Dendritic cell treated with granulocyte-macrophage colony-stimulating factor and Interleukin-4, amounts not matched to agents 40 ng/mL and 50 ng/mL, for 4 days (primary cell): Measurements from ENCODE around the gene MRRF.

Experiments used
- H3K27ac Mint-ChIP-seq: one replicate; pipeline ENCODE4 v1.8.0; 2022; ENCODE audit warnings: mild to moderate bottlenecking, mixed read lengths
- H3K27me3 Mint-ChIP-seq: one replicate; pipeline ENCODE4 v1.8.0; 2022; ENCODE audit warnings: mild to moderate bottlenecking, mixed read lengths
- H3K36me3 Mint-ChIP-seq: one replicate; pipeline ENCODE4 v1.8.0; 2022; ENCODE audit warnings: low read depth, mixed read lengths
- H3K4me1 Mint-ChIP-seq: one replicate; pipeline ENCODE4 v1.8.0; 2022; ENCODE audit warnings: low read depth, mixed read lengths
- H3K4me3 Mint-ChIP-seq: one replicate; pipeline ENCODE4 v1.8.0; 2022; ENCODE audit warnings: mild to moderate bottlenecking, moderate library complexity, mixed read lengths
- H3K9me3 Mint-ChIP-seq: one replicate; pipeline ENCODE4 v1.8.0; 2022; ENCODE audit warnings: mixed read lengths
- intact Hi-C: fragments of 100-400 bp; cut with micrococcal nuclease; formaldehyde crosslinking; loops from one replicate; pipeline ENCODE4 v1.15.0; 2022

Gene MRRF

DNA sequence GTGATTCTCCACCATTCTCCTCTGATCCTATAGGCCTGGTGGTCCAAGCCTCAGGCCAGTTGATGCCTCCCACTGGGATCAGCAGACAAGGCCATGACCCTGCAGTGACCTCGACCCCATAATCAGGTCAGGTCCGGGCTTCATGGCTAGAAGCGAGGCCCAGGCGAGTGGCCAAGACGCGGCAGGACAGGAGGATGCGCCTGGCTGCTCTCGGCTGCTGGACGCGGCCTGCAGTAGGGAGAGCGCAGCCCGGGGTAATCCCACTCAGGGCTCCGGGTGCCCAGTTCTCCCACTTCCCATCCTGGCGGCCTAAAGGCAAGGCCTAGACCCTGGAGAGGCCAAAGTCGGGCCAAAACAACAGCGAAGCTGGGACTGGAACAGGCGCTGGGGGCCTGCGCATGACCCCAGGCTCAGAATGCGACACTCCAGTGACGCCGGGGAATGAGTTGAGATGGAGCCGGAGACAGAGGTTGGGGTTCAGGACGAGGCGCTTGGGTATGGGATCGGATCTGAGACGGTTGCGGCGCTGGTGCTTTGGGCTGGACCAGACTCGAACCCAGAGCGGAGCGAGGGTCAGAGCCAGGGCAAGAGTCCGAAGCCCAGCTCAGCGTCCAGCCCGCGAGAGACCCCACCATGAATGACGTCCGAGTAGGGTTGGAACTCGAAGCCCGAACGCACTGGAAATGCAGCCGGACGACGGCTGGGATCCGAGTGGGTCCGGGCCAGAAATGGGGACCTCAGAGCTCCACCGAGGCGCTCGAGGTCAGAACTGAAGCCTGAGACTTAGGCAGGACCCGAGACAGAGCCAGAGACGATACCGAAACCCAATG, 39.2 kb upstream of the MRRF start:
- H3K9me3 Mint-ChIP-seq = no peaks in the 10 kb centered on the region
- H3K27ac Mint-ChIP-seq = no peak overlapping the region
- H3K4me3 Mint-ChIP-seq = no peak overlapping the region
- intact Hi-C loops = no loop called here
- peaks cover 73% of the 10 kb centered on the region for H3K27me3 Mint-ChIP-seq
- H3K36me3 Mint-ChIP-seq = no peaks in the 10 kb centered on the region
- peaks cover 16% of the 10 kb centered on the region for H3K4me1 Mint-ChIP-seq

DNA sequence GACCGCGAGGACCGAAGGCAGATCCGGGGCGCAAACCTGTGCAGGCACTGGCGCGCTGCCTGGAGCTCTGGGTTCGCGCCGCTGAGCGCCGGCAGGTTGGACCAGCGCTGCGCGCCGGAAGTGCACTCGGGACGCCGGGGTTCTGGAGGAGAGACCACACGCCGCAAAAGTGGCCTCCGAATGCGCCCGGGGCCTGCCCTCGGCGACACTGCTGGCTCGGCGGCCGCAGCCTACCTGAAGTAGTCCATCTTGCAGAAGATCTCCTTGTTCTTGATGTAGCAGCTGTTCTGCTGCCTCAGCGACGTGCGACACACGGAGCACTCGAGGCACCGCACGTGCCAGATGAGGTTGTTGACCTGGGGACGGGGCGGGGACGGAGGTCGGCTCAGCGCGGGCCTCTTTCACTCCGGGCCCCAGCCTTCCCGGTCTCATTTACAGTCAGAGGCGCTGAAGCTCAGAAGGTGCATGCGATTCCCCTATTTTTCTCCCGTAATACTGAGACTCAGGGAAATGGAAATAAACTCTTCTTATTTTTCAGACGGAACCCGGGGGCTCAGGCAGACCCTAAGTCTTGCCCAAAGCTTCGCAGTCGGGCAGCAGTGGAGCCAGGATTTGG, 38.4 kb upstream of the MRRF start:
- intact Hi-C loops = no loop called here

DNA sequence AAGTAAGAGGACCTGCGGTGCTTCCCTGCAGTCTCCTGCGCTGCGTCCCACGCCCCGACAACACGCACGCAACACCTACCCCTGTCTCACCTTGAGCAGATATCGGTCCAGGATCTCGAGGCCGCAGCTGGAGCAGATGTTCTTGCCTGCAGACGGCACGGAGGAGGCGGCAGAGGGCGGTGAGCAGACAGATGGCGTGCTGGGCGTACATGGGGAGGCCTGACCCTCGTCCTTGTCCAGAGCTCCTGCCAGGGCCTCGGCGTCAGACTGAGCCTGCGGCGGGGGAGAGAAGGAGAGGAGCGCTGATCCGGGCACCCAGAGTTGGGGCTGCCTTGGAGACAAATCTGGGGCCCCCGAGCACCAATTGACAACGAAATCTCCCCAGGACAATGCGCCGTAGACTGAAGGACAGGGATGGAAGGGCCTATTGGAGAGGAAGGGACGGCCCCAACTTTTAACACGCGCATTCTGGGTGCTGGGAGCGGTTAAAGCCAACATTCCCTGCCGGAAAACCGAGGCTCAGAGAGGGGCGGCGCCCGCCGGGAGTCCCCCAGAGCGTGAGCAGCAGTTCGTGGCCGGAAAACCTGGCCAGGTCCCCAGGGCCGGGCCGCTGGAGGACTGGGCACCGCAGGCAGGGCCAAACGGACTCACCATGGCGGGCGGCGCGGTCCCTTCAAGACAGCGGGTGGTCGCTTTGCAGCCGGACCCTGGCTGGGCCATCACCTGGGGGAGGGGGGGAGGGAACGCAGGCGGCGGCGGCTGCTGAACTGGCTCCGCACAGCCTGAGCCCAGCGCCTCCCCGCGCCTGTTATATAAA, 37.7 kb upstream of the MRRF start:
- intact Hi-C loops = no loop called here
- no peaks in the 10 kb centered on the region for H3K9me3 Mint-ChIP-seq
- H3K27me3 Mint-ChIP-seq = peaks cover 61% of the 10 kb centered on the region
- H3K4me1 Mint-ChIP-seq = peaks cover 10% of the 10 kb centered on the region
- no peak overlapping the region for H3K27ac Mint-ChIP-seq
- H3K4me3 Mint-ChIP-seq = no peak overlapping the region
- H3K36me3 Mint-ChIP-seq = no peaks in the 10 kb centered on the region

More for the DNA sequence above, 38.4 kb upstream of the MRRF start:
- H3K4me1 Mint-ChIP-seq = peaks cover 14% of the 10 kb centered on the region
- peaks cover 66% of the 10 kb centered on the region for H3K27me3 Mint-ChIP-seq
- H3K9me3 Mint-ChIP-seq = no peaks in the 10 kb centered on the region
- H3K27ac Mint-ChIP-seq = no peak overlapping the region
- H3K4me3 Mint-ChIP-seq = no peak overlapping the region
- no peaks in the 10 kb centered on the region for H3K36me3 Mint-ChIP-seq

DNA sequence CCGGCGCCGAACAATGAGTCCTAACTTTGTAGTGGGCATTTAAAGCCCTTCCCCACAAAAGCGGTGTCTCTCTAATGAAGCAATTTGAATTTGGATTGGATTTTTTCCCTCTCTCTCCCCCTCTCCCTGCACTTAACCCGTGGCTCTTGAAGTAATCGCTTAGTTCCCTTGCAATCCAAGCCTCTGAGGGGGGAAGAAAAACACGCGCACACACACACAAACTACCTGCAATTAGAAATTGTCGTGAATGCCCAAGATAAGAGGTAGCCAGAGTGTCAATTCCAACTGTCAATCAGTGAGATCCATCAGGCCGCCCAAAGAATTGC, 37.1 kb upstream of the MRRF start:
- H3K4me1 Mint-ChIP-seq = peaks cover 9% of the 10 kb centered on the region
- intact Hi-C loops = no loop called here
- no peak overlapping the region for H3K27ac Mint-ChIP-seq
- no peak overlapping the region for H3K4me3 Mint-ChIP-seq
- H3K9me3 Mint-ChIP-seq = no peaks in the 10 kb centered on the region
- H3K36me3 Mint-ChIP-seq = no peaks in the 10 kb centered on the region
- peaks cover 56% of the 10 kb centered on the region for H3K27me3 Mint-ChIP-seq

DNA sequence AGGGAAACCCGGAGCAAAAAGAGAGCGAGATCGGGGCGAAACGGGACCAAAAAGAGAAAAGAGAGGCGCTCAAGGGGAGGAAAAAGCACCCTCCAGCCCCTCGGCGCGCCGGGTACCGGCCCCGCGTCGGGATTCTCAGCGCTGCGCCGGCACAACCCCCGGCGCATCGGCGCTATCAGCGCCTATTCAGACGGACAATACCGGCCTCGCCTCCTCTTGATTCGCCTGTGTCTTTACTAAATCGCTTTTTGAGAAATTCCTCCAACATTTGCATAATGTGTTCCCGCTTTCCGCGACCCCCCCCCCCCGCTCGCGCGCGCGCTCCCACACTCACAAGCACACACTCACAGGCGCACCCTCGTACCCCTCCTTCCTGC, 36.5 kb upstream of the MRRF start:
- peaks cover 3% of the 10 kb centered on the region for H3K4me1 Mint-ChIP-seq
- H3K36me3 Mint-ChIP-seq = no peaks in the 10 kb centered on the region
- intact Hi-C loops = no loop called here

DNA sequence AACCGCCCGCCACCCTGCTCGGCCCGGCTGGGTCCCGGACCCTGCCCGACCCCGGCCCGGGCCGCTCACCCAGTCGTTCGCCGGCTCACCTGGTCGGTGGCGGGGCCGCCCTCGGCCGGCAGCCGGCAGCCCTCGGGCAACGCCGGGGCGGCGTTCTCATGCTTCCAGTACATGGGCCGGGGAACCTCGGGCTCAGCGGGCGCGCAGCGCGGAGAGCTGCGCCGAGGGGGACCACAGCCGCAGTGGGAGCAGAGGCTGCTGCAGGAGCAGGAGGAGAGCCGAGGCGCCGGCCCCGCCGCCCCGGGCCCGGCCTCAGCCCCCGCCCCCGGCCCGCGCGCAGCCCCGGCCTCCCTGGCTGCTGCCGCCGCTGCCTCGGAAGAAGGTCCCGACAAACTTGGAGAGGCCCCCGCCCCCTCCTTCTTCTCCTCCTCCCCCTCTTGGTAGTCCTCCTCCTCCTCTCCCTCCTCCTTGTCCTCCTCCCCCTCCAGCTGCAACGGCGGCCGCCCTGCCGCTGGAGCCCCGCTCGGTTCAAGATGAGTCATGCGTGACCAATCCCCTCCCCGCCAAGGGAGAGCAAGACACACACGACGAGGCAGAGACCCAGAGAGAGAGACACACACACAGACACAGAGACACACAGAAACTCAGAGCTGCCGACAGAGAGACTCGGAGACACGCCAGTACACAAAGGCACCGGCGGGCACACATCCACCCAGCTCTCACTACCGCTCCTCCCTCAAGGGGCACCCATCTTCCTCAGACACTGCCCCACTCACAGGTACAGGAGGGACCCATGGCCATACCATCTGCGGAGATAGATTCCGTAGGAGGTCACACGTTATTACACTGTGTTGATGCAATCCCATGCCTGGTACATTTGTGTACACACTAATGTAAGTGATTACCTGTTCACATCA, 35.9 kb upstream of the MRRF start, which contains the start of gene LHX6:
Gene LHX6 (minus strand): TSS at position 390 of the 917 bp plus-strand sequence. CDS start 217 bp downstream, at position 173.
- intact Hi-C loops = no loop called here
- Mint-ChIP-seq H3K4me1 (no peaks in the 10 kb centered on the region), H3K27ac (no peak within 1 kb of the TSS), H3K9me3 (no peaks in the 10 kb centered on the region), H3K4me3 (peak within 1 kb of the TSS; percentile 27), H3K27me3 (peaks cover 43% of the 10 kb centered on the region), H3K36me3 (no peaks in the 10 kb centered on the region)

More for the DNA sequence above, 36.5 kb upstream of the MRRF start:
- H3K27ac Mint-ChIP-seq = no peak overlapping the region
- H3K27me3 Mint-ChIP-seq = peaks cover 50% of the 10 kb centered on the region
- H3K4me3 Mint-ChIP-seq = peak overlapping the region; percentile 27
- no peaks in the 10 kb centered on the region for H3K9me3 Mint-ChIP-seq

DNA sequence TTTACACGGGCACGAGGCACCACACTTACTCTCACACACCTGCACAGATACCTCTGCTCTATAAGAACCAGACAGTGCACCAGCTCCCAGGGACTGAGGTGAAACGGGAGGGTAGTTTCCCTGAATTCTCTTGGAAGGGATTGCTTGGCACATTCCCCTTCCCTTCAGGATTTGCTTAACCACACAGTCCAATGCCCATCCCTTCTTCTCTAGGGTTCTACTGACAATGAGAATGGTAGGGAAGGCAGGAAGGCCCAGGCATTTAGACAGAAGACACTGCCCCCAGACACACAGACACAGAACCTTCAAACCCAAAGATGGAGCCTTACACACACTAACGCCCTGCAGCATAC, 35.2 kb upstream of the MRRF start:
- H3K9me3 Mint-ChIP-seq = no peaks in the 10 kb centered on the region
- intact Hi-C loops = no loop called here
- peaks cover 37% of the 10 kb centered on the region for H3K27me3 Mint-ChIP-seq
- H3K4me1 Mint-ChIP-seq = no peaks in the 10 kb centered on the region
- H3K27ac Mint-ChIP-seq = no peak overlapping the region
- no peak overlapping the region for H3K4me3 Mint-ChIP-seq
- H3K36me3 Mint-ChIP-seq = no peaks in the 10 kb centered on the region

DNA sequence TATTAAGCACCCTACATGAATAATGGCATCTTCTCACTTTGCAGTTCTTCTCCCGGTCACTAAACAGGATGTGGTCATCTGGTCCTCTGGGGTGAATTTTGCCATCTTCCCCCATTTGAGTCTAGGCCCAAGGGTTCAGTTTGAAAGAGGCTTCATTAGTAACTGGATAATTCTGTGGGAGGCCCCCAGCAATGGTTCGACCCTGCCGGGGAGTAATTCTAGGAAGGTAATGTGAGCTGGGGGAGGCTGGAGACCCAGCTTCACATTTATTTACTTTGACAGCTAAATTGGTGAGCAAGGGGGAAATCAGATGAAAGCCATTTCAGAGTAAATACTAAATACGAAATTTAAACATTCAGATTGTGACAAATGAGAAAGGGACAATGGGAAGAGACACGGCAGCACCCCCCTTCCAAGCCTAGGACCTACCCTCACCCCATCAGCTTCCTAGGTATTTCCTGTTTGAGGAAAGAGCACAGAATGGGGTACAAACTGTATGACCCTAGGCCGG, 31.8 kb upstream of the MRRF start:
- Mint-ChIP-seq H3K9me3 (no peaks in the 10 kb centered on the region), H3K27ac (no peak overlapping the region), H3K4me3 (no peak overlapping the region), H3K4me1 (no peaks in the 10 kb centered on the region), H3K36me3 (no peaks in the 10 kb centered on the region), H3K27me3 (peaks cover 7% of the 10 kb centered on the region)
- intact Hi-C loops = no loop called here

DNA sequence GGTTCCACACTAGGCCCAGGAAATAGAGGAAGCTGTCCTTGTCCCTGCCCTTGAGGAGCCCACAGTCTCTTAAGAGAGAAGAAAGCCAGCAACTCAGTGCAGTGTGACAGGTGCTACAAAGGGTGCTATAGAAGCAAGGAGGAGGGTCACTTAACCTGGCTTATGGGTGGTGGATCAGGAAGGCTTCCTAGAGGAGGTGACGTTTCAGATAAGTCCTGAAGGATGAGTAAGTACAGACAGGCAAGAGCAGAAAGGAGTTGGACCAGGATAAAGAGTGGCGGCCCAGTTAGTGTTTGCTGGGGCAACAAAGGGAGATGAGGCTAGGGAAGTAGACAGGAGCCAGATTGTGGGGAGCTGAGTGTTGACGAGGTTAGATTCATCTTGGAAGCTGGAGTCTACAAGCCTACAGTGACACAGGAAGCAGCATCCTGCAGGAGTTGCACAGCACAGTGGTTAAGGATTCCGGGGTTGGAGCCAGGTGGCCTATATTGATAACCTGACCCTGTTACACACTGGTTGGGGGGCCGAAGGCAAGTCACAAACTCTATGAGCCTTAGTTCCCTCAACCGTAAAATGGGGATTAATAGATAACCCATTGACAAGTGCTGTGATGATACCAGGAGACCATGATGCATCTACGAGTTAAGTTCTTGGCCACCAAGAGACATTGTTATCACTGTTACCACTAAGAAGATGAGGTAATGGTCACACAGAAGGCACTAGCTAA, 30.5 kb upstream of the MRRF start:
- H3K27ac Mint-ChIP-seq = no peak overlapping the region

DNA sequence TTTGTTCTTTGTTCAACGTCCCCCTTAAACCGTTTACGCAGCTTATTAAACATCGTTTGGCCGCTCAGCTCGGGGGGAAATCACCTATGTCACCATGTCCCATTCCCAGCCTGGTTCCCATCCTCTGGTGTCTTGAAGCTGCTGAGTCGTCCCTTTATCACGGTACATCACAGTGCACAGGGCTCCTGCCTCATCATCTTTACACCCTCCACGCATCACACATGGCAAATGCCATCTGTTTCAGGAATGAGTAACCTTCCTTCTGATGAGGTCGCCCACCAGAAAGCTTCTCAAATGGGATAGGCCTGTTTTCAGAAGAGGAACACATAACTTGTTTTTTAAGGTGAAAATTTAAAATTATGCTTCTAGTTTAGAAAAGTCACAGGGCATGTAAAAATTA, 28.0 kb upstream of the MRRF start:
- peaks cover 37% of the 10 kb centered on the region for H3K36me3 Mint-ChIP-seq
- H3K27ac Mint-ChIP-seq = no peak overlapping the region
- H3K9me3 Mint-ChIP-seq = no peaks in the 10 kb centered on the region
- H3K4me1 Mint-ChIP-seq = no peaks in the 10 kb centered on the region
- H3K4me3 Mint-ChIP-seq = no peak overlapping the region
- intact Hi-C loops = no loop called here
- peaks cover 1% of the 10 kb centered on the region for H3K27me3 Mint-ChIP-seq

More for the DNA sequence above, 30.5 kb upstream of the MRRF start:
- H3K36me3 Mint-ChIP-seq = peaks cover 12% of the 10 kb centered on the region
- intact Hi-C loops = no loop called here
- H3K27me3 Mint-ChIP-seq = peaks cover 2% of the 10 kb centered on the region
- no peaks in the 10 kb centered on the region for H3K9me3 Mint-ChIP-seq
- H3K4me1 Mint-ChIP-seq = no peaks in the 10 kb centered on the region
- H3K4me3 Mint-ChIP-seq = no peak overlapping the region

DNA sequence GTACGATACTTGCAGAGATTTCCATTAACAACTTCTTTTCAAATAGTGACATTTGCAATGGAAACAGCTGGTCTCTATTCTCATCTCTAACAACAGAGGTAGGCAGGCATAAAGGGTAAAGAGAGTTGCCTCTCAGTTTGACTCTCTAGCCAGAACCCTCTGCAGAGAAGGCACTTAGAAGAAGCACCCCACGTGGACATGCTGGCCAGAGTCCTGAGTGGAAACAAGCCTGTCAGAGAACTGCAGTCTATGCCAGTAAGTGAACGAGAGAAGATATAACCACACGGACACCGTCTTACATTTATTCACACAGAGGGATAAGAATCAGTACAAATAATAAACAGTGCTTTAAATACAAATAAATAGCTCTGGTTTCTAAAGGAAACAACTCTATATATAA, 25.0 kb upstream of the MRRF start:
- Mint-ChIP-seq H3K4me1 (no peaks in the 10 kb centered on the region), H3K36me3 (peaks cover 64% of the 10 kb centered on the region), H3K9me3 (no peaks in the 10 kb centered on the region), H3K27me3 (no peaks in the 10 kb centered on the region), H3K27ac (no peak overlapping the region), H3K4me3 (no peak overlapping the region)
- intact Hi-C loops = no loop called here

DNA sequence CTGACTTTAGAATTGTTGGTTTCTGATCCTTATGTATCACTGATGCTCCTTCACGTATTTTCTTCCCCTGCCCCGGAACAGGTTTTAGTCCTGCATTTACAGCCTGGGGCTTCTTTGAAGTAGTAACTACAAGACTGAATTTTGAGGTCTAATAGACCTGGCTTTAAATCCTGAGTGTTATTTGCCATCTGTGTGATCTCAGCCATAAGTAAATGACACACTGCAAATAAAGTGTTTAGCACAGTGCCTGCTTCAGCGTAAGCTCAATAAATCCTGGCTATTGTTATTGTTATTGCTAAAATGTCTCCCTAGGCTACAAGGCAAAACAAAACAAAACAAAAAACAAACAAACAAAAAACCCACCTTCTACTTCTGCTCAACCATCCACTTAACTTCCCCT, 20.3 kb upstream of the MRRF start:
- Mint-ChIP-seq H3K27ac (no peak overlapping the region), H3K36me3 (peaks cover 90% of the 10 kb centered on the region), H3K4me1 (no peaks in the 10 kb centered on the region)

DNA sequence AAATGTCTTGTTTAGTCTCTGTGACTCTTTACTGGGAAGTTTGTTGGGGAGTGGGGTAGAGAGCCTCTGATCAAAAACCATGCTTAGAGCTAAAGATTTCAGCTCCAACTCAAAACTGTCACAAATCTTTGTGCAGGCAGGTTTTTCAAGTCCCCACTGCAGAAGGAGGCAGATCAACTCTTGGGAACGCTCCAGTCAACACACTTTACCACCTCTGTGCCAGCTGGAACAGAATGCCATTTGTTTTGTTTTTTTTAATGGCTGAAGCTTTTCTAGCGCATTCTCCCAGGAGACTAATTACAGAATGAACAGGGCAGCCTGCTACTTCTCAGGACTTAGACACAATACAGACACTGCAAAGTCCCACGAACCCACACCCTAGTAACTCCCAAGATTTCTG, 18.0 kb upstream of the MRRF start:
- Mint-ChIP-seq H3K27ac (no peak overlapping the region), H3K4me1 (no peaks in the 10 kb centered on the region), H3K36me3 (peaks cover 89% of the 10 kb centered on the region)

More for the DNA sequence above, 20.3 kb upstream of the MRRF start:
- H3K4me3 Mint-ChIP-seq = no peak overlapping the region
- no peaks in the 10 kb centered on the region for H3K27me3 Mint-ChIP-seq
- intact Hi-C loops = no loop called here
- H3K9me3 Mint-ChIP-seq = no peaks in the 10 kb centered on the region

More for the DNA sequence above, 18.0 kb upstream of the MRRF start:
- Mint-ChIP-seq H3K4me3 (no peak overlapping the region), H3K27me3 (no peaks in the 10 kb centered on the region), H3K9me3 (no peaks in the 10 kb centered on the region)
- intact Hi-C loops = no loop called here
